ENCODE data around the gene AMT.
"Not testable (repeated sequence)": the region's sequence is repeated elsewhere in the genome, so short reads cannot be mapped to it uniquely, and the experiment has no call there.

Gene AMT

GRCh38 chr3:49411535-49411967, 10.7 kb downstream of the AMT start:
- peaks cover 23% of the 10 kb centered on the region for H3K36me3 Mint-ChIP-seq
- H3K27me3 Mint-ChIP-seq = no peaks in the 10 kb centered on the region
- peaks cover 75% of the 10 kb centered on the region for H3K4me1 Mint-ChIP-seq
- ATAC-seq = peak; percentile 60
- peak overlapping the region; percentile 81 for H3K27ac Mint-ChIP-seq
- H3K4me3 Mint-ChIP-seq = peak overlapping the region; percentile 78
- no peaks in the 10 kb centered on the region for H3K9me3 Mint-ChIP-seq

- Mint-ChIP-seq H3K9me3 (no peaks in the 10 kb centered on the region), H3K4me3 (peak overlapping the region; percentile 78), H3K4me1 (peaks cover 75% of the 10 kb centered on the region), H3K36me3 (peaks cover 19% of the 10 kb centered on the region), H3K27ac (peak overlapping the region; percentile 81), H3K27me3 (no peaks in the 10 kb centered on the region)
- no peak for ATAC-seq
These were observed 11.3 kb downstream of the AMT start for GRCh38 chr3:49410846-49411534.

- no peak for ATAC-seq
- H3K27ac Mint-ChIP-seq = peak overlapping the region; percentile 81
- H3K4me1 Mint-ChIP-seq = peaks cover 77% of the 10 kb centered on the region
- H3K27me3 Mint-ChIP-seq = no peaks in the 10 kb centered on the region
- peak overlapping the region; percentile 78 for H3K4me3 Mint-ChIP-seq
- no peaks in the 10 kb centered on the region for H3K9me3 Mint-ChIP-seq
- peaks cover 15% of the 10 kb centered on the region for H3K36me3 Mint-ChIP-seq
These were observed 12.0 kb downstream of the AMT start for GRCh38 chr3:49410066-49410845.

DNA sequence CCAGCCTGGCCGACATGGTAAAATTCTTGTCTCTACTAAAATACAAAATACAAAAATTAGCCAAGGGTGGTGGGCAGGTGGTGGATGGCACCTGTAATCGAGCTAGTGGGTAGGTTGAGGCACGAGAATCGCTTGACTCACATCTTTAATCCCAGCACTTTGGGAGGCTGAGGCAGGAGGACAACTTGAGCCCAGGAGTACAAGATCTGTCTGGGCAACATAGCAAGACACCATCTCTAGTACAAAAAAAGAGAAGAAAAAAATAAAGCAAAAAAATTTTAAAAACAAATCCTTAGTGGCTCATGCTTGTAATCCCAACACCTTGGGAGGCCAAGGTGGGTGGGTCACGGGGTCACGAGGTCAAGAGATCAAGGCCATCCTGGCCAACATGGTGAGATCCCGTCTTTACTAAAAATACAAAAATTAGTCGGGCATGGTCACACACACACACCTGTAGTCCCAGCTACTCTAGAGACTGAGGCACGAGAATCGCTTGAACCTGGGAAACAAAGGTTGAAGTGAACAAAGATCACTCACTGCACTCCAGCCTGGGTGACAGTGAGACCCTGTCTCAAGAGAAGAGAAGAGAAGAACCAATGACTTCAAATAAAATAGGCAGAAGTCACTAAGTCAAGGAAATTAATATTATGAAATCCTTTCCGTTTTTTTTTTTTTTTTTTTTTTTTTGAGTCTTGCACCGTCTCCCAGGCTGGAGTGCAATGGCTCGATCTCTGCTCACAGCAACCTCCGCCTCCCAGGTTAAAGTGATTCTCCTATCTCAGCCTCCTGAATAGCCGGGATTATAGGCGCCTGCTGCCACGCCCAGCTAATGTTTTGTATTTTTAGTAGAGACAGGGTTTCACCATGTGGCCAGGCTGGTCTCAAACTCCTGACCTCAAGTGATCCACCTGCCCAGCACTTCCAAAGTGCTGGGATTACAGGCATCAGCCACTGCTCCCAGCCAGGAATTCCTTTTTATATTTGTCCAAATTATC, 15.4 kb downstream of the AMT start:
- Mint-ChIP-seq H3K4me3 (peak overlapping the region; percentile 1), H3K36me3 (no peaks in the 10 kb centered on the region), H3K4me1 (peaks cover 53% of the 10 kb centered on the region)

DNA sequence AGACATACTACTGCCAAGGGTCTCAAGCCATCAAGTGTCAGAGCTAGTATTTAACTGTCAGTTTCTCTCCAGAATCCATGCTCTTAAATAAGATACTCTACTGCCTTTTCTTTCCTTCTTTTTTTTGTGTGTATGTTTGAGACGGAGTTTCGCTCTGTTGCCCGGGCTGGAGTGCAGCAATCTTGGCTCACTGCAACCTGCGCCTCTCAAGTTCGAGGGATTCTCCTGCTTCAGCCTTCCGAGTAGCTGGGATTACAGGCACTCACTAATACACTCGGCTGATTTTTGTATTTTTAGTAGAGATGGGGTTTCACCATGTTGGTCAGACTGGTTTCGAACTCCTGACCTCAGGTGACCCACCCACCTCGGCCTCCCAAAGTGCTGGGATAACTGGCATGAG, 16.7 kb downstream of the AMT start:
- not testable (repeated sequence) for H3K4me3 Mint-ChIP-seq, H3K27me3 Mint-ChIP-seq, H3K9me3 Mint-ChIP-seq, ATAC-seq, H3K36me3 Mint-ChIP-seq
- Mint-ChIP-seq H3K4me1 (peaks cover 63% of the 10 kb centered on the region), H3K27ac (peak overlapping the region; percentile 85)

More for the DNA sequence above, 15.4 kb downstream of the AMT start:
- Mint-ChIP-seq H3K27ac (peak overlapping the region; percentile 85), H3K9me3 (no peaks in the 10 kb centered on the region), H3K27me3 (no peaks in the 10 kb centered on the region)
- ATAC-seq = no peak

DNA sequence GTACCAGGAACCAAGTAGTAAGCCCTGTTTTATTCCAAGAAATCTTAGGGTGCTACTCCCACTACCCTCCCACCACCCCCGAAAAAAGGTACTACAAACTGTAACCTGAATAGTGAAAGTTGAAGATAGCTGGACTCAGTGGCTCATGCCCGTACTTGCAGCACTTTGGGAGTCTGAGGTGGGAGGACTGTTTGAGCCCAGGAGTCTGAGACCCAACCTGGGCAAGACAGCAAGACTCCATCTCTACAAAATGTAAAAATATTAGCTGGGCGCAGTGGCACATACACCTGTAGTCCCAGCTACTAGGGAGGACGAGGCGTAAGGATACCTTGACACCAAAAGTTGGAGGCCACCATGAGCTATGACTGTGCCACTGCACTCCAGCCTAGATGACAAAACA, 18.4 kb downstream of the AMT start:
- Mint-ChIP-seq H3K36me3 (peaks cover 11% of the 10 kb centered on the region), H3K4me1 (peaks cover 64% of the 10 kb centered on the region), H3K27ac (no peak overlapping the region), H3K9me3 (no peaks in the 10 kb centered on the region), H3K4me3 (no peak overlapping the region), H3K27me3 (no peaks in the 10 kb centered on the region)
- ATAC-seq = no peak

GRCh38 chr3:49401766-49402165, 20.5 kb downstream of the AMT start:
- Mint-ChIP-seq H3K4me1 (peaks cover 64% of the 10 kb centered on the region), H3K27me3 (no peaks in the 10 kb centered on the region), H3K4me3 (no peak overlapping the region), H3K36me3 (peaks cover 24% of the 10 kb centered on the region), H3K9me3 (no peaks in the 10 kb centered on the region), H3K27ac (peak overlapping the region; percentile 78)
- ATAC-seq = no peak

GRCh38 chr3:49399461-49399860, 22.8 kb downstream of the AMT start:
- Mint-ChIP-seq H3K27me3 (no peaks in the 10 kb centered on the region), H3K36me3 (peaks cover 44% of the 10 kb centered on the region), H3K27ac (peak overlapping the region; percentile 78), H3K4me1 (peaks cover 68% of the 10 kb centered on the region), H3K9me3 (no peaks in the 10 kb centered on the region), H3K4me3 (no peak overlapping the region)
- no peak for ATAC-seq

GRCh38 chr3:49397470-49397869, 24.8 kb downstream of the AMT start:
- Mint-ChIP-seq H3K27me3 (no peaks in the 10 kb centered on the region), H3K4me3 (peak overlapping the region; percentile 18), H3K9me3 (no peaks in the 10 kb centered on the region), H3K36me3 (peaks cover 48% of the 10 kb centered on the region), H3K4me1 (peaks cover 83% of the 10 kb centered on the region), H3K27ac (peak overlapping the region; percentile 10)
- ATAC-seq = peak; percentile 64

DNA sequence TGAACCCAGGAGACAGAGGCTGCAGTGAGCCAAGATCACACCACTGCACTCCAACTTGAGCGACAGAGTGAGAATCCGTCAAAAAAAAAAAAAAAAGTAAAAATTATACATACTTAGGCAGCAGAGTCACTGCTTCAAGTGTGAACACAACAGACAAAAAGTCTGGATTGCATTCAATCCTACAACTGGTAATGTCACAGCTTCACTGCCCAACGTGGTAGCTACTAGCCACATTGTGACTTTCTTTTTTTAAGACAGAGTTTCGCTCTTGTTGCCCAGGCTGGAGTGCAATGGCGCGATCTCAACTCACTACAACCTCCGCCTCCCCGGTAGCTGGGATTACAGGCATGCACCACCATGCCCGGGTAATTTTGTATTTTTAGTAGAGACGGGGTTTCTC, 31.0 kb downstream of the AMT start:
- peaks cover 61% of the 10 kb centered on the region for H3K4me1 Mint-ChIP-seq
- not testable (repeated sequence) for H3K27me3 Mint-ChIP-seq, ATAC-seq, H3K4me3 Mint-ChIP-seq, H3K9me3 Mint-ChIP-seq, H3K27ac Mint-ChIP-seq
- H3K36me3 Mint-ChIP-seq = peaks cover 38% of the 10 kb centered on the region

DNA sequence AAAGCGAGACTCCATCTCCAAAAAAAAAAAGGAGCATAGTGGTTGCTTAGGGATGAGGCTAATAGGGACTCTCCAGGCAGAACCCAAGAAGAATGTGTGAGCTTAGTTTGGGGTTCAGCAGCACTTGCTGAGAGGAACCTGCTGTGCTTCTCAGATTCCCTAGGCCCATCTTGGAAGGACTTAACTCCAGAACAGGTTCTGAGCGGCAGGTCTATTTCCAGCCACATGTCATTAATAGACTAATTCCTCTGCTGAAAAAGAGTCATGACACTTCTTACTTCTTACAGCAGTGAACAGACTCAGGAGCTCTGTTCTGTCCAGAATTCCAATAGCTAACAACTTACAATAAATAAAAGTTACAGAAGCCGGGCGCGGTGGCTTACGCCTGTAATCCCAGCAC, 33.0 kb downstream of the AMT start:
- no peak for ATAC-seq
- peaks cover 54% of the 10 kb centered on the region for H3K4me1 Mint-ChIP-seq
- H3K27me3 Mint-ChIP-seq = no peaks in the 10 kb centered on the region
- no peaks in the 10 kb centered on the region for H3K9me3 Mint-ChIP-seq
- peaks cover 17% of the 10 kb centered on the region for H3K36me3 Mint-ChIP-seq
- no peak overlapping the region for H3K27ac Mint-ChIP-seq
- H3K4me3 Mint-ChIP-seq = no peak overlapping the region

DNA sequence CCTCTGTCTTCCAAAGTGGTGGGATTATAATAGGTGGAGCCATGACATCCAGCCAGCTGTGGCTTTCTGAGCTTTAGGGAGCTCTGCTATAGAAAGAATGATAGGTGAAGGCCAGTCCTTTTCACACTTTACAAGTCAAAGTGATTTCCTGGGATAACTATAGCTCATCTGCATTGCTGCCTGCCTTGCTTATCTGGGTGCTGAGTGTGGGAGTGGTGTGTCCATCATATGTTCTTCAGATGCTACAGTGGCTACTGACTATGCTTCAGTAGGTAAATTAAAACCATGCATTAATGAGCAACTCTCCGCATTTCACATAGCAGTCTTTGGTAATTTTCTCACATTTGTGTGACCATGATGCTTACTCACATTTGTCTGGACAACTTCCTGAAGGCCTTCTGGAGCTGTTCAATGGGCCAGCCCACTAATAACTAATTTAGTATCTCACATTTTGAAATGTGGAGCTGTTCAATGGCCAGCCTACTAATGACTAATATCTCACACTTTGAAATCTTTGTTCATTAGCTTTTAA, 33.9 kb downstream of the AMT start:
- Mint-ChIP-seq H3K36me3 (peaks cover 16% of the 10 kb centered on the region), H3K27me3 (no peaks in the 10 kb centered on the region), H3K9me3 (no peaks in the 10 kb centered on the region), H3K4me3 (no peak overlapping the region), H3K27ac (peak overlapping the region; percentile 17), H3K4me1 (peaks cover 58% of the 10 kb centered on the region)
- no peak for ATAC-seq

- no peak for ATAC-seq
These were observed 34.6 kb downstream of the AMT start for GRCh38 chr3:49387721-49388120.

GRCh38 chr3:49386056-49386756, 36.1 kb downstream of the AMT start:
- Mint-ChIP-seq H3K4me3 (peak overlapping the region; percentile 62), H3K36me3 (peaks cover 16% of the 10 kb centered on the region), H3K27ac (peak overlapping the region; percentile 62), H3K27me3 (no peaks in the 10 kb centered on the region), H3K9me3 (no peaks in the 10 kb centered on the region), H3K4me1 (peaks cover 58% of the 10 kb centered on the region)
- ATAC-seq = no peak

More at GRCh38 chr3:49387721-49388120, 34.6 kb downstream of the AMT start:
- Mint-ChIP-seq H3K4me3 (no peak overlapping the region), H3K9me3 (no peaks in the 10 kb centered on the region), H3K27me3 (no peaks in the 10 kb centered on the region), H3K4me1 (peaks cover 58% of the 10 kb centered on the region), H3K27ac (peak overlapping the region; percentile 17), H3K36me3 (peaks cover 16% of the 10 kb centered on the region)
